OCI-LY3 (cell line): ENCODE data around the gene STT3B.

Source experiments
- EZH2phosphoT487 ChIP-seq: fragments of 200-600 bp; shearing (Covaris generic); IDR thresholded peaks from 2 replicates; pipeline ENCODE4 v1.6.1; 2018; ENCODE audit warnings: antibody characterized with exemption, mixed run types, low read depth
- TF ChIP-seq, protein P1 (sequence below): fragments of 200-600, 300-600 bp; sonication (generic); IDR thresholded peaks from 2 replicates; pipeline ENCODE4 v1.5.1; 2014; ENCODE audit warnings: antibody characterized with exemption, low read length, low read depth

GRCh38 chr3:31559872-31560534, 27.3 kb downstream of the STT3B start:
- TF ChIP-seq, protein P1, sequence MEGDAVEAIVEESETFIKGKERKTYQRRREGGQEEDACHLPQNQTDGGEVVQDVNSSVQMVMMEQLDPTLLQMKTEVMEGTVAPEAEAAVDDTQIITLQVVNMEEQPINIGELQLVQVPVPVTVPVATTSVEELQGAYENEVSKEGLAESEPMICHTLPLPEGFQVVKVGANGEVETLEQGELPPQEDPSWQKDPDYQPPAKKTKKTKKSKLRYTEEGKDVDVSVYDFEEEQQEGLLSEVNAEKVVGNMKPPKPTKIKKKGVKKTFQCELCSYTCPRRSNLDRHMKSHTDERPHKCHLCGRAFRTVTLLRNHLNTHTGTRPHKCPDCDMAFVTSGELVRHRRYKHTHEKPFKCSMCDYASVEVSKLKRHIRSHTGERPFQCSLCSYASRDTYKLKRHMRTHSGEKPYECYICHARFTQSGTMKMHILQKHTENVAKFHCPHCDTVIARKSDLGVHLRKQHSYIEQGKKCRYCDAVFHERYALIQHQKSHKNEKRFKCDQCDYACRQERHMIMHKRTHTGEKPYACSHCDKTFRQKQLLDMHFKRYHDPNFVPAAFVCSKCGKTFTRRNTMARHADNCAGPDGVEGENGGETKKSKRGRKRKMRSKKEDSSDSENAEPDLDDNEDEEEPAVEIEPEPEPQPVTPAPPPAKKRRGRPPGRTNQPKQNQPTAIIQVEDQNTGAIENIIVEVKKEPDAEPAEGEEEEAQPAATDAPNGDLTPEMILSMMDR: no peak
- no peak for TF ChIP-seq EZH2phosphoT487
